Measurements from ENCODE around the gene RBM39. TPM values are rescaled to one million over a fixed set of nuclear protein-coding genes. Genes with fewer than 3 reads are reported as not detected.
"Not testable (repeated sequence)": the region's sequence is repeated elsewhere in the genome, so short reads cannot be mapped to it uniquely, and the experiment has no call there.

Gene RBM39
- total RNA-seq, 1 donor: 1,157 TPM

- H3K9me3 ChIP-seq (ENCODE audit: low read depth, low read length): no peaks in the 10 kb centered on the region
- H3K27me3 ChIP-seq (ENCODE audit: insufficient read depth, low read length): no peaks in the 10 kb centered on the region
- peaks cover 67% of the 10 kb centered on the region for H3K4me1 ChIP-seq (ENCODE audit: insufficient read depth, low read length)
- H3K4me3 ChIP-seq (ENCODE audit: low read length): no peak overlapping the region
Observed at GRCh38 chr20:35767683-35768481, 25.8 kb upstream of the RBM39 start.

GRCh38 chr20:35766843-35767242, 24.8 kb upstream of the RBM39 start:
- Histone ChIP-seq H3K27me3 (ENCODE audit: insufficient read depth, low read length) (no peaks in the 10 kb centered on the region), H3K9me3 (ENCODE audit: low read depth, low read length) (no peaks in the 10 kb centered on the region), H3K4me3 (ENCODE audit: low read length) (no peak overlapping the region), H3K4me1 (ENCODE audit: insufficient read depth, low read length) (peaks cover 62% of the 10 kb centered on the region)

- H3K9me3 ChIP-seq (ENCODE audit: low read depth, low read length); H3K27me3 ChIP-seq (ENCODE audit: insufficient read depth, low read length); H3K4me3 ChIP-seq (ENCODE audit: low read length): not testable (repeated sequence)
- peaks cover 44% of the 10 kb centered on the region for H3K4me1 ChIP-seq (ENCODE audit: insufficient read depth, low read length)
Observed at GRCh38 chr20:35764936-35765335, 22.9 kb upstream of the RBM39 start.

GRCh38 chr20:35762461-35762860, 20.4 kb upstream of the RBM39 start:
- Histone ChIP-seq H3K4me1 (ENCODE audit: insufficient read depth, low read length) (peaks cover 20% of the 10 kb centered on the region), H3K4me3 (ENCODE audit: low read length) (no peak overlapping the region), H3K27me3 (ENCODE audit: insufficient read depth, low read length) (no peaks in the 10 kb centered on the region), H3K9me3 (ENCODE audit: low read depth, low read length) (no peaks in the 10 kb centered on the region)

- not testable (repeated sequence) for H3K27me3 ChIP-seq (ENCODE audit: insufficient read depth, low read length); H3K4me3 ChIP-seq (ENCODE audit: low read length); H3K9me3 ChIP-seq (ENCODE audit: low read depth, low read length)
- peaks cover 11% of the 10 kb centered on the region for H3K4me1 ChIP-seq (ENCODE audit: insufficient read depth, low read length)
Observed at GRCh38 chr20:35761548-35761947, 19.5 kb upstream of the RBM39 start.

- Histone ChIP-seq H3K27me3 (ENCODE audit: insufficient read depth, low read length) (no peaks in the 10 kb centered on the region), H3K9me3 (ENCODE audit: low read depth, low read length) (no peaks in the 10 kb centered on the region), H3K4me1 (ENCODE audit: insufficient read depth, low read length) (no peaks in the 10 kb centered on the region), H3K4me3 (ENCODE audit: low read length) (no peak overlapping the region)
Observed at GRCh38 chr20:35757098-35757705, 15.1 kb upstream of the RBM39 start.

- Histone ChIP-seq H3K4me3 (ENCODE audit: low read length) (no peak overlapping the region), H3K9me3 (ENCODE audit: low read depth, low read length) (no peaks in the 10 kb centered on the region), H3K27me3 (ENCODE audit: insufficient read depth, low read length) (no peaks in the 10 kb centered on the region), H3K4me1 (ENCODE audit: insufficient read depth, low read length) (no peaks in the 10 kb centered on the region)
Observed at GRCh38 chr20:35756404-35756803, 14.3 kb upstream of the RBM39 start.

GRCh38 chr20:35750611-35751010, 8.6 kb upstream of the RBM39 start:
- Histone ChIP-seq H3K27me3 (ENCODE audit: insufficient read depth, low read length) (no peaks in the 10 kb centered on the region), H3K4me3 (ENCODE audit: low read length) (no peak overlapping the region), H3K4me1 (ENCODE audit: insufficient read depth, low read length) (no peaks in the 10 kb centered on the region), H3K9me3 (ENCODE audit: low read depth, low read length) (no peaks in the 10 kb centered on the region)

GRCh38 chr20:35744492-35744841, 2.4 kb upstream of the RBM39 start:
- not testable (repeated sequence) for H3K27me3 ChIP-seq (ENCODE audit: insufficient read depth, low read length); H3K9me3 ChIP-seq (ENCODE audit: low read depth, low read length); H3K4me3 ChIP-seq (ENCODE audit: low read length)
- peaks cover 33% of the 10 kb centered on the region for H3K4me1 ChIP-seq (ENCODE audit: insufficient read depth, low read length)

GRCh38 chr20:35743693-35744491, 1.8 kb upstream of the RBM39 start:
- H3K4me3 ChIP-seq (ENCODE audit: low read length): peak overlapping the region; percentile 63

GRCh38 chr20:35742741-35743523, 872 bp upstream of the RBM39 start:
- H3K4me3 ChIP-seq (ENCODE audit: low read length): peak overlapping the region; percentile 63
- no peaks in the 10 kb centered on the region for H3K9me3 ChIP-seq (ENCODE audit: low read depth, low read length)
- no peaks in the 10 kb centered on the region for H3K27me3 ChIP-seq (ENCODE audit: insufficient read depth, low read length)
- H3K4me1 ChIP-seq (ENCODE audit: insufficient read depth, low read length): peaks cover 47% of the 10 kb centered on the region

More at GRCh38 chr20:35743693-35744491, 1.8 kb upstream of the RBM39 start:
- Histone ChIP-seq H3K27me3 (ENCODE audit: insufficient read depth, low read length) (no peaks in the 10 kb centered on the region), H3K4me1 (ENCODE audit: insufficient read depth, low read length) (peaks cover 39% of the 10 kb centered on the region), H3K9me3 (ENCODE audit: low read depth, low read length) (no peaks in the 10 kb centered on the region)

GRCh38 chr20:35739294-35740163, 2.5 kb downstream of the RBM39 start:
- peaks cover 59% of the 10 kb centered on the region for H3K4me1 ChIP-seq (ENCODE audit: insufficient read depth, low read length)
- no peak overlapping the region for H3K4me3 ChIP-seq (ENCODE audit: low read length)
- no peaks in the 10 kb centered on the region for H3K9me3 ChIP-seq (ENCODE audit: low read depth, low read length)
- no peaks in the 10 kb centered on the region for H3K27me3 ChIP-seq (ENCODE audit: insufficient read depth, low read length)

GRCh38 chr20:35738410-35739179, 3.5 kb downstream of the RBM39 start:
- Histone ChIP-seq H3K9me3 (ENCODE audit: low read depth, low read length) (no peaks in the 10 kb centered on the region), H3K4me1 (ENCODE audit: insufficient read depth, low read length) (peaks cover 56% of the 10 kb centered on the region), H3K27me3 (ENCODE audit: insufficient read depth, low read length) (no peaks in the 10 kb centered on the region), H3K4me3 (ENCODE audit: low read length) (no peak overlapping the region)
